Choroid plexus epithelial cell (primary cell): ENCODE data around the gene CCDC124.

Experiments used
- DNase-seq: peaks from one replicate; pipeline ENCODE4 v3.0.0-alpha.2; 2010; ENCODE audit warnings: low read depth
- H3K4me3 ChIP-seq: 2 replicates; pipeline ENCODE4 v1.5.1; 2011; ENCODE audit warnings: low read depth, mild to moderate bottlenecking, control low read depth, low read length, moderate library complexity
- CTCF ChIP-seq: conservative IDR thresholded peaks from 2 replicates; pipeline ENCODE4 v1.5.1; 2011; ENCODE audit warnings: low read depth, mild to moderate bottlenecking, control low read depth, inconsistent platforms, low read length, moderate library complexity

The CCDC124 gene

GRCh38 chr19:17937371-17937900, 4.6 kb downstream of the CCDC124 start:
- H3K4me3 ChIP-seq, result no peak overlapping the region
- no peak for DNase-seq
- TF ChIP-seq CTCF, result no peak

- TF ChIP-seq CTCF, result peak; percentile 93
- no peak overlapping the region for H3K4me3 ChIP-seq
- peak; percentile 82 for DNase-seq
Measured at GRCh38 chr19:17938092-17938845, 5.5 kb downstream of the CCDC124 start.

GRCh38 chr19:17942181-17942580, 9.4 kb downstream of the CCDC124 start:
- H3K4me3 ChIP-seq, result no peak overlapping the region
- TF ChIP-seq CTCF, result no peak
- no peak for DNase-seq

- DNase-seq, result no peak
- no peak overlapping the region for H3K4me3 ChIP-seq
- no peak for TF ChIP-seq CTCF
Measured at GRCh38 chr19:17942582-17943273, 9.9 kb downstream of the CCDC124 start.

GRCh38 chr19:17943274-17944221, 10.7 kb downstream of the CCDC124 start:
- no peak for DNase-seq
- no peak for TF ChIP-seq CTCF
- no peak overlapping the region for H3K4me3 ChIP-seq

GRCh38 chr19:17944301-17944700, 11.5 kb downstream of the CCDC124 start:
- TF ChIP-seq CTCF, result no peak
- DNase-seq, result peak; percentile 35
- no peak overlapping the region for H3K4me3 ChIP-seq
